Adrenal gland (tissue), 12 donors: Measurements from ENCODE around the gene TNFRSF1B. TPM values are rescaled to one million over a fixed set of nuclear protein-coding genes. Genes with fewer than 3 reads are reported as not detected.

ENCODE experiments used
- DNase-seq, 7 donors: peaks; one replicate each; pipeline ENCODE4 v3.0.0-alpha.2; 2019 to 2020
- H3K27ac ChIP-seq, 5 donors: fragments of 200-600 bp; sonication (generic) in 4 of 5; 1 replicate in 3 of 5; 2 replicates in 2 of 5; pipeline versions ENCODE4 v1.5.1 to v1.8.0; 2016 to 2020; ENCODE audit warnings: mild to moderate bottlenecking in 1 of 5
- H3K27me3 ChIP-seq: fragments of 200-600 bp; 2 replicates; pipeline ENCODE4 v1.8.0; 2021
- H3K36me3 ChIP-seq, 2 donors: fragments of 200-600 bp; replicated peaks in 1 of 2; 1 replicate in 1 of 2; 2 replicates in 1 of 2; pipeline versions ENCODE4 v1.5.1 to v1.8.0; 2018 to 2022
- H3K4me1 ChIP-seq, 2 donors: fragments of 200-600 bp; replicated peaks in 1 of 2; 1 replicate in 1 of 2; 2 replicates in 1 of 2; pipeline versions ENCODE4 v1.5.1 to v1.8.0; 2018 to 2021
- H3K4me3 ChIP-seq, 4 donors: fragments of 200-600 bp; sonication (generic) in 3 of 4; one replicate each; pipeline ENCODE4 v1.5.1; 2016 to 2018
- H3K9me3 ChIP-seq, 3 donors: fragments of 200-600 bp; sonication (generic) in 1 of 3; replicated peaks in 1 of 3; 1 replicate in 2 of 3; 2 replicates in 1 of 3; pipeline versions ENCODE4 v1.5.1 to v1.8.0; 2016 to 2021
- CTCF ChIP-seq, 6 experiments: fragments of 450-650 bp in 4 of 6; fragments of 200-600 bp in 2 of 6; sonication (generic) in 1 of 6; IDR thresholded peaks; 1 replicate in 5 of 6; 2 replicates in 1 of 6; pipeline versions ENCODE4 v1.5.1 to v1.8.0; 2016 to 2021; ENCODE audit warnings: antibody characterized with exemption in 6 of 6, mild to moderate bottlenecking in 2 of 6, moderate library complexity in 1 of 6
- POLR2A ChIP-seq, 2 donors: fragments of 450-650 bp; IDR thresholded peaks; one replicate each; pipeline ENCODE4 v1.6.1; 2017; ENCODE audit warnings: antibody characterized with exemption in 2 of 2, mild to moderate bottlenecking in 2 of 2, moderate library complexity in 1 of 2
- WGBS, 4 donors: extraction: QIAGEN DNeasy Blood & Tissue Kit in 2 of 4; methylation state at CpG; one replicate each; pipeline versions ENCODE4 v1.1.5 to v1.1.7; 2013 to 2017; 5-methylcytosine and 5-hydroxymethylcytosine counted together
- intact Hi-C, 2 donors: fragments of 100-400 bp; cut with DNase I; formaldehyde crosslinking; loops; one replicate each; pipeline versions ENCODE4 v1.14.1 to v1.15.0; 2022 to 2023
- polyA plus RNA-seq, 3 donors: library from polyadenylated mRNA; stranded (reverse); fragments of 200-250 nt in 2 of 3; fragments of 350-450 nt in 1 of 3; fragmentation: Illumina TruSeq in 1 of 3; extraction: RNeasy Lipid Tissue Mini Kit (QIAGEN cat#74804) in 1 of 3; gene quantifications; one replicate each; pipeline ENCODE4 v1.2.3, GENCODE V29; 2013 to 2014
- total RNA-seq, 9 donors: library from RNA; depleted of rRNA in 4 of 9; stranded (reverse); fragments of >200 nt in 4 of 9; fragments of 120-200 nt in 1 of 9; fragmentation: NEBNext Ultra II Directional in 1 of 9; extraction: Animal tissue kit (Norgen Biotek cat#: 25700) in 1 of 9; gene quantifications; one replicate each; pipeline versions ENCODE4 v1.1.0 to v1.2.4, GENCODE V29; 2013 to 2023
- donor health status: healthy with polysubstance abuse.
- donor health status: Bipolar disorder and iron deficiency.
- donor health status: DM: yes; HTN: yes; CAD: no.
- donor health status: DM: no; HTN: no; CAD: no.
- donor health status: DM: no; HTN: no; CAD: no.
- donor health status: DM: yes; HTN: yes; CAD: no.

Gene TNFRSF1B
- total and polyA plus RNA-seq, 12 donors, result 4.0 to 58.3 (median 32.5) TPM

DNA sequence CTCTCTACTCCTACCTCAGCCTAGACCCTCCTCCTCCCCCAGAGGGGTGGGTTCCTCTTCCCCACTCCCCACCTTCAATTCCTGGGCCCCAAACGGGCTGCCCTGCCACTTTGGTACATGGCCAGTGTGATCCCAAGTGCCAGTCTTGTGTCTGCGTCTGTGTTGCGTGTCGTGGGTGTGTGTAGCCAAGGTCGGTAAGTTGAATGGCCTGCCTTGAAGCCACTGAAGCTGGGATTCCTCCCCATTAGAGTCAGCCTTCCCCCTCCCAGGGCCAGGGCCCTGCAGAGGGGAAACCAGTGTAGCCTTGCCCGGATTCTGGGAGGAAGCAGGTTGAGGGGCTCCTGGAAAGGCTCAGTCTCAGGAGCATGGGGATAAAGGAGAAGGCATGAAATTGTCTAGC, 41.5 kb downstream of the TNFRSF1B start:
- no peaks in the 10 kb centered on the region for H3K27me3 ChIP-seq
- intact Hi-C loops, result loop anchor here (2.0 kb wide), 1 partner anchor 83 kb away; no protein-coding TSS in a partner anchor
- H3K27ac ChIP-seq, result no peak overlapping the region
- H3K36me3 ChIP-seq, result peaks cover 0 to 6% of the 10 kb centered on the region in 2 donors
- no peak for DNase-seq
- 25 to 66% (median 52%) methylated on average over 2 to 6 of the region's 6 CpGs for WGBS, 4 donors
- TF ChIP-seq POLR2A (IDR thresholded peaks at IDR 0.05) (no peak), CTCF (IDR thresholded peaks at IDR 0.05) (no peak)
- no peaks in the 10 kb centered on the region for H3K4me1 ChIP-seq
- H3K9me3 ChIP-seq, result no peaks in the 10 kb centered on the region
- no peak overlapping the region for H3K4me3 ChIP-seq

DNA sequence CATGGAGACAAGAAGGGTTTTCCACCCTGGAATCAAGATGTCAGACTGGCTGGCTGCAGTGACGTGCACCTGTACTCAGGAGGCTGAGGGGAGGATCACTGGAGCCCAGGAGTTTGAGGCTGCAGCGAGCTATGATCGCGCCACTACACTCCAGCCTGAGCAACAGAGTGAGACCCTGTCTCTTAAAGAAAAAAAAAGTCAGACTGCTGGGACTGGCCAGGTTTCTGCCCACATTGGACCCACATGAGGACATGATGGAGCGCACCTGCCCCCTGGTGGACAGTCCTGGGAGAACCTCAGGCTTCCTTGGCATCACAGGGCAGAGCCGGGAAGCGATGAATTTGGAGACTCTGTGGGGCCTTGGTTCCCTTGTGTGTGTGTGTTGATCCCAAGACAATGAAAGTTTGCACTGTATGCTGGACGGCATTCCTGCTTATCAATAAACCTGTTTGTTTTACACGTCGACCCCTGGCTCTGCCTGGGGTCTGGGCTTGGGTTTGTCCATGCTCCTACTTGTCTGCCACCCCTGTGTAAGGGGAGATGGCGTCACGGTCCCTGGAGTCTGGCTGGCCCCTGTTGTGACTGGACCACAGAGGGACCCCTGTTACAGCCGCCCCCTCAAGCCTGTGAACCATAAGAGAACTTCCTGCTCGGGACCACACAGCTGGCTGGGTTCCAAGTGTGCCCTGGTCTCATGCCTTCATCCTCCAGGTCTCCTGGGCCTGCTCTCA, 42.1 kb downstream of the TNFRSF1B start:
- TF ChIP-seq CTCF (IDR thresholded peaks at IDR 0.05) (peak; percentile 92 to 98 (median 96)), POLR2A (IDR thresholded peaks at IDR 0.05) (no peak)
- intact Hi-C loops, result loop anchor here (2.0 kb wide), 1 partner anchor 84 kb away; no protein-coding TSS in a partner anchor
- no peaks in the 10 kb centered on the region for H3K27me3 ChIP-seq
- no peaks in the 10 kb centered on the region for H3K9me3 ChIP-seq
- H3K27ac ChIP-seq, result no peak overlapping the region
- H3K4me1 ChIP-seq, result no peaks in the 10 kb centered on the region
- WGBS, 4 donors, result 10 to 23% (median 21%) methylated on average over 4 to 14 of the region's 14 CpGs
- no peak overlapping the region for H3K4me3 ChIP-seq
- DNase-seq, result peak; percentile 83 to 96 (median 86)
- peaks cover 0 to 4% of the 10 kb centered on the region in 2 donors for H3K36me3 ChIP-seq

- no peak overlapping the region for H3K27ac ChIP-seq
- H3K4me1 ChIP-seq, result no peaks in the 10 kb centered on the region
- no peaks in the 10 kb centered on the region for H3K36me3 ChIP-seq
- intact Hi-C loops, result loop anchor here (2.0 kb wide), 1 partner anchor 85 kb away; no protein-coding TSS in a partner anchor
- no peak for DNase-seq
- no peak overlapping the region for H3K4me3 ChIP-seq
- H3K9me3 ChIP-seq, result no peaks in the 10 kb centered on the region
- WGBS, 4 donors, result 47 to 86% (median 56%) methylated on average over 1 to 3 of the region's 3 CpGs
- TF ChIP-seq POLR2A (IDR thresholded peaks at IDR 0.05), result no peak
- no peak for TF ChIP-seq CTCF (IDR thresholded peaks at IDR 0.05)
- no peaks in the 10 kb centered on the region for H3K27me3 ChIP-seq
These were observed 42.7 kb downstream of the TNFRSF1B start for GRCh38 chr1:12209495-12209832.

DNA sequence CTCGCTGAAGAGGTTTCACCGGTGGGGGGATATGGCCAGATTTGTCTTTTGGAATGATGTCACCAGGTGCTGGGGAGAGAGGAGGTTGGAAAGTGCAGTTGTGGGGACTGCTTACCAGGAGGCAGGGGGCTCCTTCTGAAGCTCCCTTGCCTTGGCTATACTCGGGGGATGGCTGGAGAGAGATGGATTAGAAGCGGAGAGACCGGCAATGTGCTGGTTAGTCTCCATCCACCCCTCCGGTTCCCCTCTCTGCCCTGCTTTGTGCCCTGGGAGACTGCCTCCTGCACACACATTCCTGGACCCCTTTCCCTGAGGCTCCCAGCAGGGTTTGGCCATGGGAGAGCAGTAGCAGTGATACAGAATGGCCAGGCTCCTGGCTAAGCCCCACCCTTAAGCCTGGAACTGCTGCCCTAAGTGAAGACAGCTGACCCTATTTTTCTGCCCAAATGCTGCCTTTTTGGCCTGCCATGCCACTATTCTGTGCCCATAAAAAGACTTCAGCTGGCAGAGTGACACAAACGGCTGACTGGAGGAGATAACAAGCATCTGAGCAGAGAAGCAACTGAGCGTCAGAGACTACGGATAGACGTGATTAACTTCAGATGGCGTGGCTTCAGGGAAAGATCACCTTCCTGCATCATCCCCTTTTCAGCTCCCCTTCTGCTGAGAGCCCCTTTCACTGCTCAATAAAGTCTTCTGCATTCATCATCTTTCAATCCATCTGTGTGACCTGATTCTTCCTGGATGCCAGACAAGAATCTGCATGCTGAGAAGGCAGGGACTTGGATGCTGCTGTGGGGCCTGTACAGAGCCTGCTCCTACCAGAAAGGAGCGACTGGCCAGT, 48.5 kb downstream of the TNFRSF1B start:
- no peaks in the 10 kb centered on the region for H3K36me3 ChIP-seq
- H3K27ac ChIP-seq, result no peak overlapping the region
- no peak overlapping the region for H3K4me3 ChIP-seq
- H3K27me3 ChIP-seq, result no peaks in the 10 kb centered on the region
- TF ChIP-seq CTCF (IDR thresholded peaks at IDR 0.05) (no peak), POLR2A (IDR thresholded peaks at IDR 0.05) (no peak)
- no peak for DNase-seq
- no peaks in the 10 kb centered on the region for H3K9me3 ChIP-seq
- intact Hi-C loops, result no loop called here
- no peaks in the 10 kb centered on the region for H3K4me1 ChIP-seq
- WGBS, 4 donors, result 72 to 90% (median 86%) methylated on average over 12 of the region's 12 CpGs
